HG03460 (cell line): ENCODE results near the gene SLFNL1.

Source experiments
- ATAC-seq: cut with Tn5 transposase; IDR thresholded peaks from one replicate; pipeline ENCODE4 v1.9.1; 2021; ENCODE audit not compliant: unreplicated experiment

SLFNL1 gene

DNA sequence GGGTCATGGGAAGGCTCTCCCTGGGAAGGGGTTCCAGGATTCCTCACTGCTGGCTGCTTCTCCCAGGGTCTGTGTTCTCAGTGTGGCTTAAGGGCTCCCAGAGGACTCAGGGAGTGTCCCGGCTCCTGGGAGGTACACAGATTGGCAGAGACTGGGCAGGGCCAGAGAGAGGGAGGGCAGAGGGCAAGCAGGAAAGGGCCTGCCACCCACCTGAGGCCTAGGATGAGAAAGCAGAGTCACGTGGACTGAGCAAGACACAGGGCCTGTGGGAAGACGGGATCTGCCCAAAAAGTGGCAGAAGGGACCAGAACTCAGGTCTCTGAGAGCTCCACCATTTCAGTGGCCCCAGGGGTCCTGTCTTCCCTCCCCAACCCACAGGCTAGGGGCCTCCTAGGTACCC lies 871 bp downstream of the SLFNL1 start:
- no peak for ATAC-seq

DNA sequence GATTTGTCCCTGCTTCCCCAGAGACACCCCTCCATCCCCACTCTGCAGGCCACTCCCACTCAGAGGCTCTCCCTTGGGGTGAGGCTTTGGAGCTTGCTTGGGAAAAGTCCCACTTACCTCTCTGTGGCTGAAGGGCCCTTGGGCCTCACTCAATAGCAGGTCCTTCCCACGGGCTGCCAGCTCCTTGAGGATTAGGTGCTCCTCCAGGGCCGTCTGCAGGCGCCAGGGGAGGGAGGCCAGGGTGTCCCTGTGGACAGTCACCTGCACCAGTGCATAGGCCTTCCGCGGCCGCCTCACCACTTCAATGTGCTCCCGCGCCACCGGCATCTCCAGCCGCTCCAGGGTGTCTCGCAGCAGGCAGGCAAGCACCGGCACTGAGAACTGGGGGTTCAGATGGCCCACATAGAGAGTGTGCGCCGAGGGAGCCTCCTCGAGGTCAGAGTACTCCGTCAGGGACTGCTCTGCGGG lies 1.4 kb downstream of the SLFNL1 start:
- no peak for ATAC-seq

DNA sequence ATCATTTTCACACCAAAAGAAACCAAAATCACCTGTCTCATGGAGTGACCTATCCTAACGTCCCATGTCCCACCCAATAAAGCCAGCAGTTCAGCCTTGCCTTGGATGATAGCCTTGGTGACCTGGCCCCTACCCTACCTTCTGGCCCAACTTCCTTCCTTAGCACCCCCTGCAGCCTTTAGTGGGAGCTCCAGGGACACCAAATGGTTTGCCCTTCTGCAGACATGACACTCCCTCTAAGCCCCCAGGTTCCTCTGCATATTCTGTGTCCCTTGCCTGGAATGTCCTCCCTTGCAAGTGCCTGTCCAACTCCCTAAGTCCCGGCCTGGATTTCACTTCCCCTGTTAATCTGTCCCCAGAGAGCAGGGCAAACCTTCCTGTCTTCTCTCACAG lies 2.2 kb downstream of the SLFNL1 start:
- ATAC-seq, result no peak

DNA sequence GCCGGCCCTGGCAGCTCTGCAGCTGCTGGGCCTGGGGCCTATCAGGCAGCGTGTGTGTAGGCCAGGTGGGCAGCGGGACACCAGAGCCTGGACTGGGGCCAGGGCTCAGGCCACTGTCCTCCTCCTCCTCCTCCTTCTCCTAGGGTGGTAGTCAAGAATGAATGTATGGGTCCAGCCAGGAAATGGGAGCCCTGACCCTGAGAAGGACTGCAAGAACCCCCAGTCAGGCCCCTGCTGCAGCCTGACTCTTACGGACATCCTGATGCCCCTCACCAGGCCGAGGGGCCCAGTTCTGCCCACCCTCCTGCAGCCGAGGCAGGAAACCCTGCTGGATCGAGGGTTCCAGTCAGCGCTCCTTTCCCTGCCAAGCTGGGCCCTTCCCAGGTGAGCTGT lies 3.5 kb downstream of the SLFNL1 start:
- ATAC-seq, result no peak

DNA sequence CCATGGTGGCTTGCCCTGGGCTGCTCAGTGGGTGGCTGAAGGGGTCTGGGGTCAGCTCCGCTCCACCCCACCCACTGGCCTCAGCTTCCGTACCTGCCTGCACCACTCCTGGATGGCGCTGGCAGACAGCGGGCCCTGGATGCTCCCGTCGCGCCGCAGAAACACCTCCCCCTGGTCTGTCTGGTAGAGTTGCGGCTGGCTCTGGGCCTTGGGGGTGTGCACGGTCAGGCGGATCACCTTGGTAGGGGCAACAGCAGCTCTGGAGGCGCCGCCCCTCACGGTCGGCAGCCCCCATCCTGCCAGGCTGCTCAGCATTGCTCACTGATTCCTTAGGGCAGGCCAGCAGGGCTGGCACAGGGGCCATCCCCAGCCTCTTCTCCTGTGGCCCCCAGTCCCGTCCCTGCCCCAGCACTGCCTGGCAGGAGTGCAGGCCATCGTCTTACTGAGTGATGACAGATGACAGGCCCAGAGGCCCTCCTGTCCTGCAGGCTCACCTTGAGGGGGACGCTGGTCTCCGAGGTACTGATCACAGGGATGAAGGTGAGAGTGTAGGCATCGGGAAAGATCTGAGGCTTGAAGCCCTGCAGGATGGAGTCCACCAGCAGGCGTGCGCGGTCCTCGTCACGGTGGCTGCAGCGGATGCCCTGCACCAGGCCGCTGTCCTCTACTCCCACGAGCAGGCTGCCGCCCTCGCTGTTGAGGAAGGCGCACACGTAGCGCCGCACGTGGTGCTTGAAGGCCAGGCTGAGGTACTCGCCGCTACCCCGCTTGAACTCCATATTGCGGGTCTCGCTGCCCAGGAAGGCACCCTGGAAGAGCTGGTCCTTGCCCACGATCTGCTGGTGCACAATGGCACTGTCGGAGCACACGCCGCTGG lies 4.1 kb downstream of the SLFNL1 start:
- no peak for ATAC-seq

DNA sequence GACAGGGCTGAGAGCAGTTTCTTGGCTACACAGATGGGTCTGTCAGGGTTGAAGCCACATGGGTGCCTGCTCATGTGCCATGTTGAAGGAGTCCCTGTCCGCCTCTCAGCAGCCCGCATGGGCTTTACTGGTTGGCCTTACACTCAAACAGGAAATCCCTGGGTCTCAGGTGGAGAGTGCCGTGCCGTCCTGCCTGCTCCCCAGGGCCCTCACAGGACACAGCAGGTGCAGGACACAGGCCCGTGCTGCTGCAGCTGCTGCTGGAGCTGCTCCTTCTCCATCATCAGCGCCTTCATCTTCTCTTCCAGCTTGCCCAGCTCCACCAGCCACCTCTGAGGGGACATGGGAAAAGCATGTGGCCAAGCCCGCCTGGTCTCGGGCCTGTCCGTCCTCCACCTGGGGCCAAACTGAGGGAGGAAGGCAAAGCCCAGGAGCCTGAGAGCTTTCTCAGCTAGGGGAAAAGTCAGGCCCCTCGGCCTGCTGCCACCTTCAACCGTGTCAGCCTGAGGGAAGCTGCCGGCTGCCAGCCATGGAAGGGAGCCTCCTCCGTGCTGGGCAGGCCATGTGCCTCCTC lies 5.5 kb downstream of the SLFNL1 start:
- no peak for ATAC-seq

DNA sequence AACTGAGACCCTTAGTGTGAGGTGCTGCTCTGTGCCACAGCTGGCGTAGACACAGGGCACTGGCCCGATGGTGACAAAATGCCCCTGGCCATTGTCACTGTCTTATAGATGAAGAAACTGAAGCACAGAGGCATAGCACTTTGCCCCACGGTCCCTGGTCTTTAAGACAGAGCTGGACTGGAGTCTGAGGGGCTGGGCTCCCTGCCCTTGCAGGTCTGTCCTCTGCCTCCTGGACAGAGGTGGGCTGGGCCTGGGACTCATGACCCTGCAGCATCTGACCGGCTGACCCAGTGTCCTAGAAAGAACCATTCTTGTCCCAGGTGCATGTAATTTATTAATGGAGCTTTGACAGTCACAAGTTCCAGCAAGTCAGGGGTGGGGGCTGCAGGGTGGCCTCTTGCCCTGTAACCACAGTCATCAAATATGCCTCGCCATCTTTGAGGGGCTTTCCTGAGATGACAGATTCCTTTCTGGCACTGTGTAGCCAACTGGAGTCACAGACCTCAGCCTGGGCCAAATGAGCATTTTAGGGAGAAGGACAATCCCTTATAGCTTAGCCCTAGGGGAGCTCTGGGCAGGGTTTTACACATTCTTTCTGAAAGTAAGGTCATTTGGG lies 6.1 kb downstream of the SLFNL1 start:
- ATAC-seq, result no peak

DNA sequence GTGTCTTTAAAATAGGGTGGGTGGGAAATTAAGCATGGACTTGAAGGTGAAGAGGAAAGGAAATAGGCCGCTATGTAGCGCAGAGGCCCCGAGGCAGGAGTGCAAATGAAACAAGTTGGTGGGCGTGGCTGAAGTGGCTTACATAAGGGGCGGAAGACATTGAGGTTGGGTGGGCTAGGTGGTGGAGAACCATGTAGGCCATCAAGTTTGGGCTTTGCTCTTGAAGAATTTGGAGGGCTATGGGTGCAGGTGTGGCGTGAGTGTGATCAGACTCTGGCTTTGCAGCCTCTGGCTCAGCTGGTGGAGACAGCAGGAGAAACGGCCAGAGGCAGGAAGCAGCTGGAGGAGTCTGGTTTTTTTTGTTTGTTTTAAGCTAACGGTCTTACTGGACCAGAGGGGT lies 6.7 kb downstream of the SLFNL1 start:
- no peak for ATAC-seq

DNA sequence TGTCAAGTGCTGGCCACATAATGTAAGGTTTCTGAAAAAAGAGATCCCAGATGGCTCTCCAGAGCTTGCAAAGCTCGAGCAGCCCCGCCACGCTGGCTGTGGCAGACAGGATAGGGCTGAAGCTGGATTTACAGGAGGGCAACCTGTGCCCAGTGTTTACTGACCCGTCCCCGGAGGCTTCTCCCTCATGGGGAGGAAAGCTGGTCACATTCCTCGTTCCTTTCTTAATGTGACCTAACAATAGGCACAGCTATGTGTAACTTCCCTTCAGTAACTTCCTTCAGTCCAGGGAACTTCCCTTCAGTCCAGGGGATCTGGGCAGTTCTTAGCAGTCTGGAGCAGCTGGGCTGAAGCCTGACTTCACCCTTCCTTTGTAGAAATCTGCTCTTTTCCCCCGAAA lies 7.7 kb downstream of the SLFNL1 start:
- ATAC-seq, result no peak

DNA sequence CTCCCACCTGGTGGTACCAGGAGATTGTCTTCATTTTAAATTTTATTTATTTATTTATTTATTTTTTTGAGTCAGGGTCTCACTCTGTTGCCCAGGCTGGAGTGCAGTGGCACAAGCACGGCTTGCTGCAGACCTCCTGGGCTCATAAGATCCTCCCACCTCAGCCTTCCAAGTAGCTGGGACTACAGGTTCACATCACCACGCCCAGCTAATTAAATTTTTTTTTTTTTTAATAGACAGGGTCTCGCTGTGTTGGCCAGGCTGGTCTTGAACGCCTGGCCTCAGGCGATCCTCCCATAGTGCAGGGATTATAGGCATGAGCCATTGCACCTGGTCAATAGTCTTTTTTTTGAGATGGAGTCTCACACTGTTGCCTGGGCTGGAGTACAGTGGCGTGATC lies 8.5 kb downstream of the SLFNL1 start:
- ATAC-seq, result no peak

DNA sequence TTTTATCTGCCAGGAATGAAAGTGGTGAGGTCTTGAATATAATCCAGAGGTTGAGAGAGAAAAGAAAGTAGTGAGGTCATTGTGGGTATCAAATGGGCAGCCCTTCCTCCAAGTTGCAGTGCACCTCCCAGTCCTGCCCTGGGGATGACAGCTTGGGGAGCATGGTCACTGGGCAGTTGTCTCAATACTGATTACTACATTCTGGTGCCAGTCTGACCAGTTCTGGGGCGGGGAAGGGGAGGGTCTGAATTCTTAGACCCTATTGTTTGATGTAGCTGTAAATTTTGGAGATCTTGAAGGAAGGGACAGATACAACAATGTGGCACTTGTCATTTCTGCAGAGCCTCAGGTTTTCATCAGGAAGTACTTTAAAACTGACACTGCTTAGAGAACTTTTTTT lies 11.2 kb downstream of the SLFNL1 start:
- no peak for ATAC-seq

DNA sequence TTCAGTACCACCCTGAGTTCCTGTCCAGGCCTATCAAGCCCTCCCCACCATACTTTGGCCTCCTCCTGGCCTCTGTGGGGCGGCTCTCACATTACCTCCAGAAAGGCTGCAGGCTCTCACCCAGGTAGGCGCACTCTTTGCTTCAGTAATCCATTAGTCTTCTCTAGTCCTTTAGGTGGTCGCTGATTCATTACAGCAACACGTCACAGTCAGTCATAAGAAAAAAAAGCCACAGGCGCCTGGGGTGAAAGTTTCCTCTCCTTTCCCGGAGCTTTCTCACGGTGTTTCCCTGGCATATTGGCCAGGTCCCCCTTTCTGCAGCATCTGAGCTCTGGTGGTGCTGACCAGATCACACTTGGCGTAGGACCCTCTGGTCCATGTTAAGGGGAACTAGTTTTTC lies 12.1 kb downstream of the SLFNL1 start:
- no peak for ATAC-seq

DNA sequence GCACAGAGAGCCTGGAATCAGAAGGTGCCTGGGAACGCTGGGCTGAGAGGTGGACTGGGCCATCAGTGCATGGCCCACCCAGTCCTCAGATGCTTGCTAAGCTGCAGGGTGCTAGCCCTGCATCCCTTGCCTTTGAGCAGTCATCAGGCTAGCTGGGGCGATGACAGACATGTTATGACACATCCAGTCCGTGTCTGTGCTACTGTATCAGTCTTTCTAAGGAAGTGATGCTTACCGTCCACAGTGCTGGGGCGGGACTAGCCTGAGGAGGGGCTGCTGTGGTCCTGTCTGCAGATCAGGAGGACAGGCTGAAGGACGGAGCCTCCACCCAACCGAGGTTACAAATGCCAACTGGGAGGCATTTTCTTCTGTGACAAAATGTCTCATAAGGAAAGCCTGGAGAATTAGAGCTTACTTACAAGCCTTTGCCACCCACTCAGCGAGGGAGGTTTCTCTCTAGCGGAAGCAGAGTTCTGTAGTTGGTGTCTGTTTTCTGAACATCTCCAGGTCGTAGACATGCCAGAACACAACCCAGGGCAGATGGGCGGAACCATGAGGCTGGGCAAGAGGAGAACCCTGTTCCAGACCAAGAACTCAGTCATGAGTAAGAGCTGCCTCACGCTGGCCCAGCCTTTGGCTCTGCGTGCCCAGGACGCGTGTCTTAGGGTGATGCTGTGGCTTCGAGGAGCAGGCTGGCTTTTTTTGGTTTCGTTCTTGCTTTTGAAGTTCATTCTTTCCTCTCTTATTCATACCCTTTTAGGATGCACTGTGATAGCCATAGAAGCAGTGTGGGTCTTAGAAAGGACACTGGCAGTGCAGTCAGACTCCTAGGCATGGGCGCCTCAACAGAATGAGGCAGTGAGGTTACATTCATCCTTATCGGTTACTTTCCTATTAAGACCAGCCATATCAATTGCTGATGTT lies 14.3 kb downstream of the SLFNL1 start:
- no peak for ATAC-seq

DNA sequence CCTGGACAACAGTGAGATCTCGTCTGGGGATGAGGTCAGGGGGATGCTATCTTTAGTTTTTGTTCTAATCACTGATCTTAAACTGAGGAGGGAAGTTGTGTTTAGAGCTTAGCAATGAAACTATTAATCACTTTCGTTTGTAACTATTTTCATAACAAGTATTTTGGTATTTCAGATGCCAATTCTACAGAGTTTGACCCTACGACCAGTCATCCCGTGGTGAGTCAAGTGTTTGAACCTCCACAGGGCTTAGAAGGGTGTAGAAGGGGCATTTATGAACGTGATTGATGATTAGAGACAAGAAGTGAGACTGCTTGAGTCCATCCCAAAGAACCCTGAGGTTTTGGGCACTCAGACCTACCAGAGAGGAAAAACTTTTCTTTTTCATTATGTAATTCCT lies 15.6 kb downstream of the SLFNL1 start:
- ATAC-seq, result no peak

DNA sequence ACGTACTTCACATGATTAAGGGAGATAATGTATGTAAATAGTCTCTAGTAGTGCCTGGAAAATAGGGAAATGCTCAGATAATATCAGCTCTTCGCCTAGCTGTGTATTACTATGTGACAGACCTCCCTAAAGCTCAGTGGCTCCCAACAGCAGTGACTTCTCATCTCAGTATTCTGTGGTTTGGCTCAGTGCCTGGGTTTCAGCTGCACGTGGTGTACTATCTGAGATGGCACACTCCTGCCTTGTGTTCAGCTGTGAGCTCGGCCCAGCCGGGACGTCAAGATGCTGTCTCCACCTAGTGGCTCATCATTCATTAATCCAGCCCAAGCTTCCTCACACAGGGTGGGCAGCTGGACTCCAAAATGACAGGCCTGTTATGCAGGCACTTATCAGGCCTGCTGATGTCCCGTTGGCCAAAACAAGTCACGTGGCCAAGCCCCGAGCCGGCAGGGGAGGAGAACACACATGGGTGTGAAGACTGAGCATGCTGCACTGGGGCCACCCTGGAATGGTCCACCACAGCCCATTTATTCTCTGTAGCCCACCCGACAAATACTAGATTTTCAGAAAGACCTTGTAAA lies 17.8 kb downstream of the SLFNL1 start:
- ATAC-seq, result peak; percentile 93

DNA sequence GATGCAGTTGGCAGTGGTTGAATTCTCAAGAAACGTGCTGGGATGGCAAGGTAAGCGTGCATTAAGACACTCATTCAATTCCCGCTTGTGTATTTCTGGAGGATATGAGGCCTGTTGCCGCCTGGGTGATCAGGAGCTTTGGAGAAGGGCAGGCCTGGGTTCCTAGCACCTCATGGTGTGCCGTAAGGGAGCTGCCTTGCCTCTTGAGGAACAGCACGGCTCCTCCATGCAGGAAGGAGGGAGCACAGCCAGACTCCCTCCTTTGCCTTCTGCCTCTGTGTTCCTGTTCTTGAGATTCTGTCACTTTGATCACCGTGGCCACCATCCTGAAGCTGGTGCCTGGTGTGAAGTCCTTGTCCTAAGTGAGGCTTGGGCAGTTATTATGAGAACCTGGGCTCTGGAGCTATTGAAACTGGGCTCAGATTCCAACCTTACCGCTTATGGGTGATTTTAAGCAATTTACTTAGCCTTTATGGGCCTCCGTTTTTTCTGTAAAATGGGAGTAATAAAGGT lies 18.3 kb downstream of the SLFNL1 start:
- no peak for ATAC-seq

DNA sequence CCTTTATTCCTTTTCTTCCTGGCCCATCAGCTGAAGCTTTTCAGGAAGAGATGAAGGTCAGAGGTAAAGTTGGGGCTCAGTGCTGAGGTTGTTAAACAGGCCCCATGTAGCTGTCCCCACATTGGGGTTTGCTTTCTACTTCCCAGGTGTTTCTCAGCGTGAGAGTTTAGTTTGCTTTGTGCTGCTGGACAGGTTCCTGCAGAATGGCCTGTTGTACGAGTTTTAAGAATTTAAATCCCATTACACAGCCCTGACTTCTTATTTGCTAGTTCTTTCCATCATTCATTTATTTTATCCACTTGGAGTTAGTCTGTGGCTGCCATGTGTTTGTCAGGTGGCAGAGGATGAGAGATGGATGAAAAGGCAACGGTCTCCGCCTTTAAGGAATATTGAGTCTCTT lies 22.9 kb downstream of the SLFNL1 start:
- no peak for ATAC-seq

DNA sequence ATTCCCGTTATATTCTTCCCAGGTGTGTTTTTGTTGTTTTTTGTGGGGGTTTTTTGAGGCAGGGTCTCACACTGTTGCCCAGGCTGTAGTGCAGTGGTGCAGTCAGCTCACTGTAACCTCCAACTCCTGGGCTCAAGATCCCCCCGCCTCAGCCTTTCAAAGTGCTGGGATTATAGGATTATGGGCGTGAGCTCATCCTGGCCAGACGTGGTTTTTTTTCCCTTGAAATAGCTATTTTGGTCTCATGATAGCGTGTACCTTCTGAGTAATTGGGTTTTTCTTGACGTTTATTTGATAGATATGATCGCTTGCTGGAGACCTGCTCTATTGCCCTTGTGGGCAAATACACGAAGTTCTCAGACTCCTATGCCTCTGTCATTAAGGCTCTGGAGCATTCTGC lies 24.4 kb downstream of the SLFNL1 start:
- ATAC-seq, result no peak

DNA sequence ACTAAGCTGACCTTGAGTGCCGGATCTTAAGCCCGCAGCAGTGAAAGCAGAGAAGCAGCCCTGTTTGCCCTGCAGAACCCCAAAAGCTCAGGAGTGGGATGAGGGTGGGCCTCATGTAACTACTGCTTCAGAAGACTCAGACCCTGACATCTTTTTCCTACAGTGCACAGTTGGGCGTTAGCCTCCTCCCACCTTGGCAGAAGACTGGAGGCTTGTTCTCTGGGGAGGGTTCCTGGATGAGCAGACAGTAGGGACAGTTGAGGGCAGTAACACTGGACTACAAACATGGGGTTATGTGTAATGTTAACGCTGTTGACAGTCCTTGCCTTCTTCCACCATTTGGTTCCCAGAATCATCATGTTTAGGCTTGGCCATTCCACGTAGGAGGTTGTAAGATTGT lies 32.5 kb downstream of the SLFNL1 start:
- no peak for ATAC-seq

DNA sequence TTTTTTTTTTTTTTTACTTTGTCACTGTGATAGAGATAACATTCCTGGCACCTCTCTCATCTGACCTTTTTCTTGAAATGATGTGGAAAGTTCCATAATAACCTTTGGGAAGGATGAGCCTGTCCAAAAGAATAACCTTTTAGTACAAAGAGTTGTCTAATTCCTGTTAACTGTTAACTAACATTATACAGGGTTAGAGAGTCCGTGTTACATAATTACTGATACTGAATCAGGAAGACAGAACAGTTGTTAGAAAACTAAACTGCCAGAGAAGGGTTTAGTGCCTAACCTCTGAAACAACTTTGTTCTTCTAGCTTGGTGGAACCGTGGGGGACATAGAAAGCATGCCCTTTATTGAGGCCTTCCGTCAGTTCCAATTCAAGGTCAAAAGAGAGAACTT lies 33.2 kb downstream of the SLFNL1 start:
- no peak for ATAC-seq
